Keratinocyte (primary cell): ENCODE results near the gene RAET1E. TPM values are rescaled to one million over a fixed set of nuclear protein-coding genes. Genes with fewer than 3 reads are reported as not detected.

Experiments used
- DNase-seq: peaks from one replicate; pipeline ENCODE4 v3.0.0-alpha.2; 2011; ENCODE audit warnings: low read depth, missing footprints, low spot score
- FAIRE-seq: peaks from 2 replicates; lab custom pipeline; 2011; peaks lifted over from hg19 to GRCh38; lab: Jason Lieb, UNC
- H2AFZ ChIP-seq: 2 replicates; pipeline ENCODE4 v1.6.0; 2012; ENCODE audit warnings: low read length, control low read depth, inconsistent platforms; ENCODE audit not compliant: control insufficient read depth
- H3K27ac ChIP-seq: 2 replicates; pipeline ENCODE4 v1.5.1; 2011; ENCODE audit warnings: low read length; ENCODE audit not compliant: control insufficient read depth, insufficient read depth
- H3K27me3 ChIP-seq: 3 replicates; pipeline ENCODE4 v1.6.0; 2011; ENCODE audit warnings: low read length; ENCODE audit not compliant: control insufficient read depth, insufficient read depth; ENCODE audit errors: extremely low read depth
- H3K36me3 ChIP-seq, 2 experiments: 2 replicates in 1 of 2; 3 replicates in 1 of 2; pipeline ENCODE4 v1.5.1; 2011; ENCODE audit warnings: low read length in 2 of 2, mild to moderate bottlenecking in 1 of 2; ENCODE audit not compliant: control insufficient read depth in 2 of 2, insufficient read depth in 2 of 2; ENCODE audit errors: extremely low read depth in 1 of 2
- H3K4me1 ChIP-seq: 3 replicates; pipeline ENCODE4 v1.5.1; 2011; ENCODE audit warnings: low read length; ENCODE audit not compliant: control insufficient read depth, insufficient read depth; ENCODE audit errors: extremely low read depth
- H3K4me2 ChIP-seq: 3 replicates; pipeline ENCODE4 v1.6.0; 2011; ENCODE audit warnings: low read depth, low read length; ENCODE audit not compliant: control insufficient read depth, insufficient read depth; ENCODE audit errors: extremely low read depth
- H3K4me3 ChIP-seq, 3 experiments: fragments of 200-600 bp in 1 of 3; sonication (generic) in 1 of 3; 2 replicates in 2 of 3; 3 replicates in 1 of 3; pipeline ENCODE4 v1.5.1; 2011 to 2016; ENCODE audit warnings: low read length in 3 of 3, mild to moderate bottlenecking in 3 of 3, control low read depth in 2 of 3, inconsistent platforms in 1 of 3, low read depth in 1 of 3, mixed read lengths in 1 of 3, mixed run types in 1 of 3, moderate library complexity in 1 of 3; ENCODE audit not compliant: control insufficient read depth in 2 of 3, insufficient read depth in 2 of 3; ENCODE audit errors: extremely low read depth in 1 of 3
- H3K79me2 ChIP-seq: 2 replicates; pipeline ENCODE4 v1.6.0; 2012; ENCODE audit warnings: low read length; ENCODE audit not compliant: control insufficient read depth, insufficient read depth
- H3K9ac ChIP-seq: 3 replicates; pipeline ENCODE4 v1.6.0; 2011; ENCODE audit warnings: low read length; ENCODE audit not compliant: control insufficient read depth, insufficient read depth; ENCODE audit errors: extremely low read depth
- H3K9me1 ChIP-seq: 3 replicates; pipeline ENCODE4 v1.6.0; 2011; ENCODE audit warnings: low read length; ENCODE audit not compliant: control insufficient read depth, insufficient read depth; ENCODE audit errors: extremely low read depth
- H3K9me3 ChIP-seq: 2 replicates; pipeline ENCODE4 v1.5.1; 2012; ENCODE audit warnings: low read depth, low read length; ENCODE audit not compliant: control insufficient read depth
- H4K20me1 ChIP-seq: 3 replicates; pipeline ENCODE4 v1.6.0; 2011; ENCODE audit warnings: low read length; ENCODE audit not compliant: control insufficient read depth, insufficient read depth; ENCODE audit errors: extremely low read depth
- EZH2 ChIP-seq: IDR thresholded peaks from one replicate; pipeline ENCODE4 v1.6.1; 2012; ENCODE audit warnings: inconsistent platforms, mild to moderate bottlenecking, low read length, moderate library complexity
- dilution Hi-C: fragments of 300-500 bp; cut with MboI; formaldehyde crosslinking; loops from one replicate; pipeline ENCODE4 v1.7.0; 2020; ENCODE audit warnings: low sequenced_read_pairs; ENCODE audit not compliant: extremely low pct_ligation_motif_present
- polyA plus RNA-seq, 5 experiments: library from polyadenylated mRNA; depleted of rRNA in 3 of 5; stranded (reverse) in 3 of 5; stranded (forward) in 1 of 5; unstranded in 1 of 5; fragments of >200 nt; gene quantifications; 1 replicate in 1 of 5; 2 replicates in 3 of 5; 3 replicates in 1 of 5; pipeline versions ENCODE4 v1.2.1 to v1.2.3, GENCODE V29; 2011 to 2012; ENCODE audit warnings: missing spikeins in 2 of 5, low read depth in 1 of 5, low replicate concordance in 1 of 5
- TF ChIP-seq, protein P1 (sequence below), 3 experiments: IDR thresholded peaks in 1 of 3; conservative IDR thresholded peaks in 1 of 3; optimal IDR thresholded peaks in 1 of 3; 2 replicates in 2 of 3; 3 replicates in 1 of 3; pipeline versions ENCODE3 to v1.5.1; 2011; ENCODE audit warnings: low read length in 3 of 3, mild to moderate bottlenecking in 3 of 3, moderate library complexity in 2 of 3, control low read depth in 1 of 3, inconsistent platforms in 1 of 3; ENCODE audit not compliant: insufficient read depth in 2 of 3; ENCODE audit errors: extremely low read depth in 1 of 3

The RAET1E gene
- polyA plus RNA-seq, 1 donor (not counting 4 experiments of a cell fraction or from before 2014, with no cell fraction given): 14.0 TPM

DNA sequence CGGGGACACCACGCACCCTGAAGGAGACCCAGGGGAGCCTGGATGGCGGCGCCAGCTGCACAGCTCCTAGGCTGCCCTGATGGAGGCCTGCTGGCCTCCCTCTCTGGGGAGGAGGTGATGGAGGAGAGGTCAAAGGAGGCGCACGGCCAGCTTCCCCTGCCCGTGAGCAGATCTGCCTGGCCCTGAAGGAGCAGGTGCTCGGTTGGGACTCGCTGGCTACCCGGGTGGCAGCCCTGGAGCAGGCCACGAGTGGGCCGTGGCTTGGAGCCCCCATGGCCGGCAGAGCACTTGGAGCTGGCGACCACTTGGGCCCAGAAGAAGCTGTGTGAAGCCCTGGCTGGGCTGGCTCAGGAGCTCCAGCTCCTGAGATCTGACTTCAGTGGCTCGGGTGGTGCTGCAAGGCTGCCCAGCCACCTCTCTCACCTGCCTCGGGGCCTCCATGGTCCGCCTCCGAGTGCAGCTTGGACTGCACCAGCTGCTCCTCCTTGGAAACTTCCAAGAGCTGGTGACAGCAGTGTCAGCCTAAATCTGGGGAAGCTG lies 7.5 kb upstream of the RAET1E start:
- DNase-seq (no peak), FAIRE-seq (no peak)
- Histone ChIP-seq H3K4me1 (peaks cover 8% of the 10 kb centered on the region), H3K27ac (no peak overlapping the region), H3K36me3 (no peaks in the 10 kb centered on the region), H3K9me1 (no peaks in the 10 kb centered on the region), H3K9ac (no peak overlapping the region), H3K9me3 (peaks cover 1% of the 10 kb centered on the region), H3K79me2 (no peaks in the 10 kb centered on the region), H2AFZ (no peak overlapping the region), H3K4me2 (no peak overlapping the region), H3K27me3 (no peaks in the 10 kb centered on the region), H3K4me3 (no peak overlapping the region), H4K20me1 (no peaks in the 10 kb centered on the region)
- dilution Hi-C loops: no loop called here
- TF ChIP-seq, protein P1, sequence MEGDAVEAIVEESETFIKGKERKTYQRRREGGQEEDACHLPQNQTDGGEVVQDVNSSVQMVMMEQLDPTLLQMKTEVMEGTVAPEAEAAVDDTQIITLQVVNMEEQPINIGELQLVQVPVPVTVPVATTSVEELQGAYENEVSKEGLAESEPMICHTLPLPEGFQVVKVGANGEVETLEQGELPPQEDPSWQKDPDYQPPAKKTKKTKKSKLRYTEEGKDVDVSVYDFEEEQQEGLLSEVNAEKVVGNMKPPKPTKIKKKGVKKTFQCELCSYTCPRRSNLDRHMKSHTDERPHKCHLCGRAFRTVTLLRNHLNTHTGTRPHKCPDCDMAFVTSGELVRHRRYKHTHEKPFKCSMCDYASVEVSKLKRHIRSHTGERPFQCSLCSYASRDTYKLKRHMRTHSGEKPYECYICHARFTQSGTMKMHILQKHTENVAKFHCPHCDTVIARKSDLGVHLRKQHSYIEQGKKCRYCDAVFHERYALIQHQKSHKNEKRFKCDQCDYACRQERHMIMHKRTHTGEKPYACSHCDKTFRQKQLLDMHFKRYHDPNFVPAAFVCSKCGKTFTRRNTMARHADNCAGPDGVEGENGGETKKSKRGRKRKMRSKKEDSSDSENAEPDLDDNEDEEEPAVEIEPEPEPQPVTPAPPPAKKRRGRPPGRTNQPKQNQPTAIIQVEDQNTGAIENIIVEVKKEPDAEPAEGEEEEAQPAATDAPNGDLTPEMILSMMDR (optimal IDR thresholded peaks at IDR 0.05 in 1 of 3, IDR thresholded peaks at IDR 0.05 in 1 of 3, conservative IDR thresholded peaks at IDR 0.05 in 1 of 3; ENCODE audit: extremely low read depth in 1 of 3, insufficient read depth in 2 of 3, low read length in 3 of 3): no peak

DNA sequence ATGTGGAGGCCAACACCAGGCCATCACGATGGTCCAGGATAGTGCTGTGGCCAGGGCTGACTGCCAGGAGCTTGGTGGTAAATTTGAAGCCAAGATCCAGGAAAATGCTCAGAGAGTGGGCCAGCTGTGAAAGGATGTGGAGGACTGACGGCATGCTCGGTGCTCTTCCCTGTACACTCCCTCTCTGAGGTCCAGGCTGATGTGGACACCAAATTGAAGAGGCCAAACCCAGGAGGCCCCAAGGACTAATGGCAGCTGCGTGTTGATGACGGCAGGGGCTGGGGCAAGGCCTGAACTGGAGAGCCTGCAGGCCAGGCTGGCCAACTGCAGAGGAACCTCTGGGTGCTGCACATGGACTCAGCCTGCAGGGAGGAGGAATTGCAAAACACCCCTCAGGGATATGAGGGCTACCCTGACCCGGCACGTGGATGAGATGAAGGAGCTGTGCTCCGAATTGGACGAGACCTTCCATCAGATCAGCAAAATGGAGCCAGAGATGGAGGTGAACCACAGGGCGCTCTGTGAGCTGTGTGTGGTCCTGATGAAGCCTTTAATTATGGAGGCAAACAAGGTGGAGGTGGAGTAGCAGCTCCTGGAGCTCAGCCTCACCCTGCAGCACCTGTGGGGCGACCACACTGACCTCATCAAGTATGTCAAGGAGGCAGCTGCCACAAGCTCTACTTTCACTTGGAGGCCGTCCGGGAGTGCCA lies 6.9 kb upstream of the RAET1E start:
- no peaks in the 10 kb centered on the region for H4K20me1 ChIP-seq
- no peaks in the 10 kb centered on the region for H3K9me1 ChIP-seq
- no peak overlapping the region for H3K9ac ChIP-seq
- FAIRE-seq (no peak), DNase-seq (no peak)
- peaks cover 14% of the 10 kb centered on the region for H3K4me1 ChIP-seq
- no peak overlapping the region for H2AFZ ChIP-seq
- H3K79me2 ChIP-seq: no peaks in the 10 kb centered on the region
- dilution Hi-C loops: no loop called here
- no peaks in the 10 kb centered on the region for H3K36me3 ChIP-seq
- no peak overlapping the region for H3K4me2 ChIP-seq
- no peak overlapping the region for H3K4me3 ChIP-seq
- H3K27me3 ChIP-seq: no peaks in the 10 kb centered on the region
- TF ChIP-seq EZH2: no peak
- TF ChIP-seq, protein P1 (optimal IDR thresholded peaks at IDR 0.05 in 1 of 3, IDR thresholded peaks at IDR 0.05 in 1 of 3, conservative IDR thresholded peaks at IDR 0.05 in 1 of 3; ENCODE audit: extremely low read depth in 1 of 3, insufficient read depth in 2 of 3, low read length in 3 of 3): no peak
- no peak overlapping the region for H3K27ac ChIP-seq
- H3K9me3 ChIP-seq: peaks cover 1% of the 10 kb centered on the region
